Breast epithelium (tissue), 4 donors: ENCODE measurements around the gene PDCD11. TPM values are rescaled to one million over a fixed set of nuclear protein-coding genes. Genes with fewer than 3 reads are reported as not detected.
"Not testable (repeated sequence)": the region's sequence is repeated elsewhere in the genome, so short reads cannot be mapped to it uniquely, and the experiment has no call there.

Experiments
- DNase-seq, 2 donors: peaks; one replicate each; pipeline ENCODE4 v3.0.0-alpha.2; 2019; ENCODE audit warnings: low spot score in 2 of 2
- H3K27ac ChIP-seq, 2 donors: fragments of 200-600 bp; sonication (generic) in 1 of 2; one replicate each; pipeline ENCODE4 v1.5.1; 2016 to 2019; ENCODE audit warnings: mild to moderate bottlenecking in 1 of 2
- H3K27me3 ChIP-seq, 2 donors: fragments of 200-600 bp; sonication (generic) in 1 of 2; one replicate each; pipeline versions ENCODE4 v1.5.1 to v1.6.0; 2017 to 2019; ENCODE audit warnings: control low read depth in 1 of 2, mild to moderate bottlenecking in 1 of 2
- H3K36me3 ChIP-seq: fragments of 200-600 bp; one replicate; pipeline ENCODE4 v1.5.1; 2019
- H3K4me1 ChIP-seq, 2 donors: fragments of 200-600 bp; sonication (generic); one replicate each; pipeline ENCODE4 v1.5.1; 2016 to 2019; ENCODE audit warnings: control low read depth in 1 of 2
- H3K4me3 ChIP-seq, 3 donors: fragments of 200-600 bp; sonication (generic); 1 replicate in 2 of 3; 2 replicates in 1 of 3; pipeline ENCODE4 v1.5.1; 2016 to 2019; ENCODE audit warnings: mild to moderate bottlenecking in 3 of 3, moderate library complexity in 2 of 3
- H3K9me3 ChIP-seq, 2 donors: fragments of 200-600 bp; sonication (generic) in 1 of 2; one replicate each; pipeline ENCODE4 v1.5.1; 2016 to 2019; ENCODE audit warnings: control low read depth in 1 of 2
- POLR2A ChIP-seq: fragments of 450-650 bp; IDR thresholded peaks from one replicate; pipeline ENCODE4 v1.6.1; 2016; ENCODE audit warnings: antibody characterized with exemption, mild to moderate bottlenecking, moderate library complexity
- POLR2AphosphoS5 ChIP-seq, 3 donors: sonication (generic); formaldehyde crosslinking; IDR thresholded peaks; one replicate each; pipeline ENCODE4 v1.6.1; 2017; ENCODE audit warnings: antibody characterized with exemption in 3 of 3
- intact Hi-C: fragments of 100-400 bp; cut with DNase I; formaldehyde crosslinking; loops from one replicate; pipeline ENCODE4 v1.15.1; 2023; ENCODE audit warnings: low total_unique reads
- total RNA-seq, 3 donors: library from RNA; depleted of rRNA; stranded (reverse); fragments of >200 nt; gene quantifications; one replicate each; pipeline ENCODE4 v1.1.0, GENCODE V29; 2016
- TF ChIP-seq, protein P1 (sequence below), 3 donors: fragments of 450-650 bp; IDR thresholded peaks; one replicate each; pipeline ENCODE4 v1.5.1; 2016 to 2017; ENCODE audit warnings: antibody characterized with exemption in 3 of 3, mild to moderate bottlenecking in 3 of 3, moderate library complexity in 3 of 3

The PDCD11 gene
- total RNA-seq, 3 donors from 2014 or later = 16.2 to 29.1 (median 24.9) TPM

GRCh38 chr10:103479135-103479534, 82.7 kb downstream of the PDCD11 start, which contains the start of gene CALHM3:
CALHM3 (minus strand) TSS chr10:103479240; CDS start chr10:103479032, 208 bp downstream.
- no peak for DNase-seq
- no peaks in the 10 kb centered on the region for H3K9me3 ChIP-seq
- intact Hi-C loops = no loop called here
- no peak within 1 kb of the TSS for H3K4me3 ChIP-seq
- H3K27me3 ChIP-seq = no peaks in the 10 kb centered on the region
- H3K4me1 ChIP-seq = no peaks in the 10 kb centered on the region
- no peak within 1 kb of the TSS for H3K27ac ChIP-seq
- no peaks in the 10 kb centered on the region for H3K36me3 ChIP-seq
- TF ChIP-seq POLR2A (no peak), POLR2AphosphoS5 (IDR thresholded peaks at IDR 0.05) (no peak)

DNA sequence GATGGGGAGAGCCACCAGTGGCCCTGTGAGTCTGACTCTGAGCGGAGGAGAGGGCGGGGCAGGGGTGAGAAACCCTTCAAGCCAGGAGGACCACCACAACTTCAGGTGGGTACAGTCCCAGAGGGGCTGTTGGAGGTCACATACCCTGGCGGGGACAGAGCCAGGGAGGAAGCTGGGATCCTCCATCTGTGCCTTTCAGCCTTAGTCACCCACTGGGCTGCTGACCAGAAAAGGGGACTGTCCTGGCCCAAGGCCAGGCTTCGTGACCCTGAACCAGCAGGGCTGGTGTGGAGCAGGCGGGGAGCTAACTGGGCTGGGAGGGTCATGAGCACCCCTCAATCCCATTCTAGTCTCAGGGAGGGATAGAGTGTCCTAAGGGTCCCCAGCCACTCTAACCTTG, 84.1 kb downstream of the PDCD11 start:
- DNase-seq = no peak
- Histone ChIP-seq H3K27me3 (no peaks in the 10 kb centered on the region), H3K36me3 (no peaks in the 10 kb centered on the region), H3K4me1 (no peaks in the 10 kb centered on the region), H3K4me3 (no peak overlapping the region), H3K9me3 (no peaks in the 10 kb centered on the region), H3K27ac (no peak overlapping the region)
- TF ChIP-seq POLR2A (no peak), POLR2AphosphoS5 (IDR thresholded peaks at IDR 0.05) (no peak)
- TF ChIP-seq, protein P1, sequence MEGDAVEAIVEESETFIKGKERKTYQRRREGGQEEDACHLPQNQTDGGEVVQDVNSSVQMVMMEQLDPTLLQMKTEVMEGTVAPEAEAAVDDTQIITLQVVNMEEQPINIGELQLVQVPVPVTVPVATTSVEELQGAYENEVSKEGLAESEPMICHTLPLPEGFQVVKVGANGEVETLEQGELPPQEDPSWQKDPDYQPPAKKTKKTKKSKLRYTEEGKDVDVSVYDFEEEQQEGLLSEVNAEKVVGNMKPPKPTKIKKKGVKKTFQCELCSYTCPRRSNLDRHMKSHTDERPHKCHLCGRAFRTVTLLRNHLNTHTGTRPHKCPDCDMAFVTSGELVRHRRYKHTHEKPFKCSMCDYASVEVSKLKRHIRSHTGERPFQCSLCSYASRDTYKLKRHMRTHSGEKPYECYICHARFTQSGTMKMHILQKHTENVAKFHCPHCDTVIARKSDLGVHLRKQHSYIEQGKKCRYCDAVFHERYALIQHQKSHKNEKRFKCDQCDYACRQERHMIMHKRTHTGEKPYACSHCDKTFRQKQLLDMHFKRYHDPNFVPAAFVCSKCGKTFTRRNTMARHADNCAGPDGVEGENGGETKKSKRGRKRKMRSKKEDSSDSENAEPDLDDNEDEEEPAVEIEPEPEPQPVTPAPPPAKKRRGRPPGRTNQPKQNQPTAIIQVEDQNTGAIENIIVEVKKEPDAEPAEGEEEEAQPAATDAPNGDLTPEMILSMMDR (IDR thresholded peaks at IDR 0.05) = no peak
- intact Hi-C loops = no loop called here

GRCh38 chr10:103481974-103482531, 85.6 kb downstream of the PDCD11 start:
- no peak overlapping the region for H3K4me3 ChIP-seq

DNA sequence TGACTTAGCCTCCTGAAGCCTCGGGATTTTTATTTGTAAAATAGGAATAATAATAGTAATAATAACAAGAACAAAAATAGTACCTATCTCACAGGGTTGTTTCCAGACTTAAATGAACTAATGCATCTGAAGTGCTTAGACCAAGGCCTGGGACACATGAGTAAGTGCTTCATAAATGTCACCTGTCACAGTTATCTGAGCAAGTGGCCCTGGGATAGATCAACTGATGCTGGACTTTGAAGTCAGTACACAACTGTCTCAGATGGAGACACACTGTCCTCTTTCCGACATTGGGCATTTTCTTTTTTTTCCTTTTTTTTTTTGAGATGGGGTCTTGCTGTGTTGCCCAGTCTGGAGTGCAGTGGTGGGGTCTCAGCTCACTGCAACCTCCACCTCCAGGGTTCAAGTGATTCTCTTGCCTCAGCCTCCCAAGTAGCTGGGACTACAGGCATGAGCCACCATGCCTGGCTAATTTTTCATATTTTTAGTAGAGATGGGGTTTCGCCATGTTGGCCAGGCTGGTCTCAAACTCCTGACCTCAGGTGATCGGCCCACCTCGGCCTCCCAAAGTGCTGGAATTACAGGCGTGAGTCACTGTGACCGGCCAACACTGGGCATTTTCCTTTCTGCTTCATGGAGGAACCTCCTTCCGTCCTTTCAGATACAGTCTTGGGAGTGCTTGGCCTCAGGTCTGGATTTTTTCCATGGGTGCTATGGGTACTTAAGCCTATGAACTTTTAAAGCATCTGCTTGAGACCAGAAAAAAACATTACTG, 90.4 kb downstream of the PDCD11 start:
- H3K4me3 ChIP-seq, H3K4me1 ChIP-seq, H3K36me3 ChIP-seq, H3K27me3 ChIP-seq, H3K9me3 ChIP-seq, H3K27ac ChIP-seq, DNase-seq: not testable (repeated sequence)
- intact Hi-C loops = loop anchor here (5.0 kb wide), 1 partner anchor 1425 kb away; no protein-coding TSS in a partner anchor

More at GRCh38 chr10:103481974-103482531, 85.6 kb downstream of the PDCD11 start:
- H3K4me1 ChIP-seq = no peaks in the 10 kb centered on the region
- no peaks in the 10 kb centered on the region for H3K36me3 ChIP-seq
- intact Hi-C loops = loop anchor here (2.0 kb wide), 1 partner anchor 65 kb away; no protein-coding TSS in a partner anchor
- no peak overlapping the region for H3K27ac ChIP-seq
- TF ChIP-seq POLR2A = no peak
- TF ChIP-seq, protein P1 (IDR thresholded peaks at IDR 0.05) = peak; percentile 21 to 57 (median 48)
- no peaks in the 10 kb centered on the region for H3K9me3 ChIP-seq
- H3K27me3 ChIP-seq = no peaks in the 10 kb centered on the region
- DNase-seq = no peak

DNA sequence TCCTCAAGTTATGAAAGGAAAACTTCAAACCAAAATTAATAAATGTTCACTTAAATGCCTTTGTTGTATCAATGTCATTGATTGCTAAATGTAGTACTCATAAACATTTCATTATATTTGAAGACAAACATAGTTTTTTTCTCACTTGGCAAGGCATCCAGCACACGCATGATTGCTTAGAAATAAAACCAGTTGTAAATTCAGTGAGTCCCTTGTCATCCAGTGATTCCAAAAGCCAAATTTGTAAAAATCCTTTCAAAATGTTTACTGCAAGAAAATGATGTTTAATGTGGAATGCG, 90.9 kb downstream of the PDCD11 start:
- Histone ChIP-seq H3K27me3 (no peaks in the 10 kb centered on the region), H3K27ac (no peak overlapping the region), H3K36me3 (no peaks in the 10 kb centered on the region), H3K4me1 (no peaks in the 10 kb centered on the region), H3K9me3 (no peaks in the 10 kb centered on the region), H3K4me3 (no peak overlapping the region)
- TF ChIP-seq POLR2A (no peak), POLR2AphosphoS5 (IDR thresholded peaks at IDR 0.05) (no peak)
- TF ChIP-seq, protein P1 (IDR thresholded peaks at IDR 0.05) = no peak
- intact Hi-C loops = loop anchor here (5.0 kb wide), 1 partner anchor 1425 kb away; no protein-coding TSS in a partner anchor
- no peak for DNase-seq

GRCh38 chr10:103490986-103491314, 94.5 kb downstream of the PDCD11 start:
- intact Hi-C loops = no loop called here
- H3K27ac ChIP-seq = no peak overlapping the region

More at GRCh38 chr10:103490986-103491314, 94.5 kb downstream of the PDCD11 start:
- TF ChIP-seq, protein P1 (IDR thresholded peaks at IDR 0.05) = no peak
- TF ChIP-seq POLR2A (no peak), POLR2AphosphoS5 (IDR thresholded peaks at IDR 0.05) (no peak)
- H3K36me3 ChIP-seq = no peaks in the 10 kb centered on the region
- no peaks in the 10 kb centered on the region for H3K9me3 ChIP-seq
- peaks cover 0 to 20% of the 10 kb centered on the region in 2 donors for H3K27me3 ChIP-seq
- H3K4me3 ChIP-seq = no peak overlapping the region
- DNase-seq = no peak
- no peaks in the 10 kb centered on the region for H3K4me1 ChIP-seq
